SK-N-SH (cell line): ENCODE data around the gene CFAP92. TPM values are rescaled to one million over a fixed set of nuclear protein-coding genes. Genes with fewer than 3 reads are reported as not detected.

Experiments used
- CTCF ChIA-PET: fragments of 300-600, 350-600 bp; formaldehyde crosslinking; extraction: SDS; loops from one replicate; lab custom pipeline; 2021; lab: Yijun Ruan, JAX
- POLR2A ChIA-PET: fragments of 350-600 bp; sonication (Branson Sonifier 250); formaldehyde crosslinking; extraction: SDS; loops from one replicate; lab custom pipeline; 2020; ENCODE audit warnings: antibody characterized with exemption, inconsistent platforms; lab: Yijun Ruan, JAX
- DNase-seq: peaks from one replicate; pipeline ENCODE4 v3.0.0; 2012
- H2AFZ ChIP-seq: fragments of 200-600 bp; sonication (generic); 2 replicates; pipeline ENCODE4 v1.8.1; 2016; ENCODE audit warnings: antibody characterized with exemption, mild to moderate bottlenecking, low read depth
- H3F3A ChIP-seq: fragments of 200-600 bp; sonication (generic); replicated peaks from 2 replicates; pipeline ENCODE3; 2016; ENCODE audit warnings: antibody characterized with exemption, mild to moderate bottlenecking; ENCODE audit not compliant: insufficient read depth
- H3K27ac ChIP-seq, 2 experiments: fragments of 200-500 bp in 1 of 2; fragments of 200-600 bp in 1 of 2; sonication (Bioruptor generic) in 1 of 2; sonication (generic), shearing (Covaris generic) in 1 of 2; 2 replicates each; pipeline versions ENCODE4 v1.5.1 to v1.6.1; 2014 to 2016; ENCODE audit warnings: low read depth in 2 of 2, inconsistent platforms in 1 of 2, low read length in 1 of 2, mild to moderate bottlenecking in 1 of 2, mixed read lengths in 1 of 2
- H3K27me3 ChIP-seq: fragments of 200-600 bp; sonication (generic), shearing (Covaris generic); 2 replicates; pipeline ENCODE4 v1.6.1; 2016; ENCODE audit warnings: mixed run types; ENCODE audit not compliant: insufficient read depth
- H3K36me3 ChIP-seq, 2 experiments: fragments of 200-500 bp in 1 of 2; fragments of 200-600 bp in 1 of 2; sonication (Bioruptor generic) in 1 of 2; sonication (generic) in 1 of 2; replicated peaks in 1 of 2; 2 replicates each; pipeline versions ENCODE3 to v1.5.1; 2014 to 2016; ENCODE audit warnings: low read length in 1 of 2, mild to moderate bottlenecking in 1 of 2; ENCODE audit not compliant: insufficient read depth in 2 of 2, control insufficient read depth in 1 of 2
- H3K4me1 ChIP-seq, 2 experiments: fragments of 200-500 bp in 1 of 2; fragments of 200-600 bp in 1 of 2; sonication (Bioruptor generic) in 1 of 2; sonication (generic), shearing (Covaris generic) in 1 of 2; 2 replicates each; pipeline versions ENCODE4 v1.5.1 to v1.6.1; 2014 to 2016; ENCODE audit warnings: low read depth in 1 of 2, low read length in 1 of 2, mixed run types in 1 of 2; ENCODE audit not compliant: insufficient read depth in 2 of 2, control insufficient read depth in 1 of 2
- H3K4me2 ChIP-seq: fragments of 200-600 bp; sonication (generic), shearing (Covaris generic); 2 replicates; pipeline ENCODE4 v1.6.1; 2017; ENCODE audit warnings: mixed run types
- H3K4me3 ChIP-seq, 2 experiments: fragments of 200-500 bp in 1 of 2; fragments of 200-600 bp in 1 of 2; sonication (Bioruptor generic) in 1 of 2; sonication (generic), shearing (Covaris generic) in 1 of 2; 2 replicates each; pipeline versions ENCODE4 v1.5.1 to v1.8.1; 2014 to 2016; ENCODE audit warnings: low read depth in 2 of 2, inconsistent platforms in 1 of 2, low read length in 1 of 2, mild to moderate bottlenecking in 1 of 2, mixed read lengths in 1 of 2, moderate library complexity in 1 of 2
- H3K79me2 ChIP-seq: fragments of 200-600 bp; sonication (generic); 2 replicates; pipeline ENCODE4 v1.8.1; 2017; ENCODE audit warnings: mild to moderate bottlenecking; ENCODE audit not compliant: insufficient read depth
- H3K9ac ChIP-seq: fragments of 200-600 bp; sonication (generic); 2 replicates; pipeline ENCODE4 v1.6.1; 2017; ENCODE audit warnings: mixed run types
- H3K9me2 ChIP-seq: fragments of 200-600 bp; sonication (generic); 2 replicates; pipeline ENCODE4 v1.6.1; 2017; ENCODE audit warnings: mixed run types
- H3K9me3 ChIP-seq: fragments of 200-600 bp; sonication (generic); 2 replicates; pipeline ENCODE4 v1.6.1; 2017; ENCODE audit warnings: mixed run types, mild to moderate bottlenecking, moderate library complexity
- H4K20me1 ChIP-seq: fragments of 200-600 bp; sonication (generic); 2 replicates; pipeline ENCODE4 v1.6.1; 2017; ENCODE audit warnings: mild to moderate bottlenecking, mixed run types; ENCODE audit not compliant: insufficient read depth
- CHD2 ChIP-seq: fragments of 150-350 bp; IDR thresholded peaks from 2 replicates; pipeline ENCODE4 v1.6.1; 2018; ENCODE audit warnings: low read length; ENCODE audit not compliant: partially characterized antibody
- ELF1 ChIP-seq: IDR thresholded peaks from 2 replicates; pipeline ENCODE4 v1.4.0; 2012
- EP300 ChIP-seq, 2 experiments: IDR thresholded peaks; 2 replicates each; pipeline versions ENCODE4 v1.4.0 to v1.6.1; 2012; ENCODE audit warnings: borderline replicate concordance in 1 of 2, low read depth in 1 of 2, low read length in 1 of 2
- FOXM1 ChIP-seq: IDR thresholded peaks from 2 replicates; pipeline ENCODE4 v1.4.0; 2012; ENCODE audit warnings: low read depth, mild to moderate bottlenecking
- IRF3 ChIP-seq: fragments of 150-350 bp; IDR thresholded peaks from 2 replicates; pipeline ENCODE4 v1.6.1; 2016; ENCODE audit warnings: mild to moderate bottlenecking, low read depth, low read length
- NFIC ChIP-seq: IDR thresholded peaks from 2 replicates; pipeline ENCODE4 v1.4.0; 2012; ENCODE audit warnings: borderline replicate concordance
- PBX3 ChIP-seq: IDR thresholded peaks from 2 replicates; pipeline ENCODE4; 2012
- POLR2AphosphoS5 ChIP-seq: IDR thresholded peaks from 2 replicates; pipeline ENCODE4 v1.6.1; 2012; ENCODE audit warnings: low read depth, low read length
- RCOR1 ChIP-seq: fragments of 150-350 bp; IDR thresholded peaks from 2 replicates; pipeline ENCODE4 v1.6.1; 2017; ENCODE audit warnings: antibody characterized with exemption, low read length
- REST ChIP-seq: IDR thresholded peaks from 2 replicates; pipeline ENCODE4 v1.6.1; 2012; ENCODE audit warnings: mild to moderate bottlenecking, low read depth, low read length, moderate library complexity
- RFX5 ChIP-seq: IDR thresholded peaks from 2 replicates; pipeline ENCODE4 v1.6.1; 2012; ENCODE audit warnings: mild to moderate bottlenecking, improper control_type of control experiment, low read length
- RXRA ChIP-seq: IDR thresholded peaks from 2 replicates; pipeline ENCODE4 v1.4.0; 2012; ENCODE audit warnings: low read depth, mild to moderate bottlenecking, borderline replicate concordance
- SMC3 ChIP-seq: IDR thresholded peaks from 2 replicates; pipeline ENCODE4 v1.6.1; 2012; ENCODE audit warnings: low read depth, low read length, improper control_type of control experiment
- TAF1 ChIP-seq: IDR thresholded peaks from 2 replicates; pipeline ENCODE4 v1.6.1; 2012; ENCODE audit warnings: low read depth, mild to moderate bottlenecking, low read length, moderate library complexity, borderline replicate concordance
- TCF12 ChIP-seq: IDR thresholded peaks from 2 replicates; pipeline ENCODE4 v1.4.0; 2012
- WGBS: methylation state at CpG from one replicate; pipeline ENCODE4 v1.1.6; 2017; ENCODE audit warnings: low lambda C conversion rate; 5-methylcytosine and 5-hydroxymethylcytosine counted together
- polyA plus RNA-seq, 3 experiments: library from polyadenylated mRNA; depleted of rRNA; stranded (reverse); fragments of >200 nt; gene quantifications; 2 replicates each; pipeline ENCODE4 v1.2.3, GENCODE V29; 2012

Gene CFAP92
- polyA plus RNA-seq, 1 of the 3 experiments (the other 2 are of a cell fraction): not detected

- Histone ChIP-seq H3K36me3 (no peaks in the 10 kb centered on the region), H3K4me2 (no peak overlapping the region), H2AFZ (no peak overlapping the region), H3K9me3 (no peaks in the 10 kb centered on the region), H3K27me3 (no peaks in the 10 kb centered on the region; the same call in 1 of the 2 replicates), H3F3A (peaks cover 4% of the 10 kb centered on the region), H3K4me3 (no peak overlapping the region), H3K27ac (no peak overlapping the region)
- WGBS: 83% methylated on average over 13 of the region's 13 CpGs
- ChIA-PET POLR2A (no interaction called here), CTCF (interaction anchor here (2.7 to 4.4 kb wide), 2 partner anchors 10 to 58 kb away, joined by 13 to 37 read pairs; no protein-coding TSS in a partner anchor)
- no peak for DNase-seq
- no peak for TF ChIP-seq TAF1
- TF ChIP-seq REST: no peak
- TF ChIP-seq RXRA: no peak
- TF ChIP-seq TCF12: no peak
- no peak for TF ChIP-seq CHD2
- TF ChIP-seq EP300 (IDR thresholded peaks at IDR 0.05; ENCODE audit: borderline replicate concordance in 1 of 2, low read depth in 1 of 2, low read length in 1 of 2): no peak
- no peak for TF ChIP-seq NFIC
- no peak for TF ChIP-seq IRF3
- no peak for TF ChIP-seq PBX3
- no peak for TF ChIP-seq FOXM1
- TF ChIP-seq ELF1: no peak
- TF ChIP-seq SMC3: no peak
- no peak for TF ChIP-seq RFX5
- TF ChIP-seq RCOR1: no peak
- no peak for TF ChIP-seq POLR2AphosphoS5
- TF ChIP-seq, all 33 proteins: peak for 0
- Histone ChIP-seq H4K20me1 (no peaks in the 10 kb centered on the region), H3K4me1 (peaks cover 0 to 5% of the 10 kb centered on the region in 2 experiments; a peak in 1 of 4 replicates), H3K9me2 (no peaks in the 10 kb centered on the region), H3K79me2 (no peaks in the 10 kb centered on the region), H3K9ac (no peak overlapping the region)
These were observed 35.0 kb upstream of the CFAP92 start for GRCh38 chr3:129028866-129029265.
